Panc1 (cell line): ENCODE results near the gene ITSN2.

ENCODE experiments used
- CTCF ChIP-seq: fragments of 450-650 bp; IDR thresholded peaks from 2 replicates; pipeline ENCODE4 v1.5.1; 2017; ENCODE audit warnings: mild to moderate bottlenecking
- TF ChIP-seq, protein P1 (sequence below), 2 experiments: IDR thresholded peaks; 2 replicates each; pipeline ENCODE4 v1.6.1; 2011 to 2012; ENCODE audit warnings: low read depth in 2 of 2, control low read depth in 1 of 2, low read length in 1 of 2, mild to moderate bottlenecking in 1 of 2, moderate library complexity in 1 of 2; ENCODE audit not compliant: insufficient read depth in 1 of 2

GRCh38 chr2:24359129-24360049 is 947 bp downstream of the ITSN2 start:
- no peak for TF ChIP-seq CTCF
- TF ChIP-seq, protein P1, sequence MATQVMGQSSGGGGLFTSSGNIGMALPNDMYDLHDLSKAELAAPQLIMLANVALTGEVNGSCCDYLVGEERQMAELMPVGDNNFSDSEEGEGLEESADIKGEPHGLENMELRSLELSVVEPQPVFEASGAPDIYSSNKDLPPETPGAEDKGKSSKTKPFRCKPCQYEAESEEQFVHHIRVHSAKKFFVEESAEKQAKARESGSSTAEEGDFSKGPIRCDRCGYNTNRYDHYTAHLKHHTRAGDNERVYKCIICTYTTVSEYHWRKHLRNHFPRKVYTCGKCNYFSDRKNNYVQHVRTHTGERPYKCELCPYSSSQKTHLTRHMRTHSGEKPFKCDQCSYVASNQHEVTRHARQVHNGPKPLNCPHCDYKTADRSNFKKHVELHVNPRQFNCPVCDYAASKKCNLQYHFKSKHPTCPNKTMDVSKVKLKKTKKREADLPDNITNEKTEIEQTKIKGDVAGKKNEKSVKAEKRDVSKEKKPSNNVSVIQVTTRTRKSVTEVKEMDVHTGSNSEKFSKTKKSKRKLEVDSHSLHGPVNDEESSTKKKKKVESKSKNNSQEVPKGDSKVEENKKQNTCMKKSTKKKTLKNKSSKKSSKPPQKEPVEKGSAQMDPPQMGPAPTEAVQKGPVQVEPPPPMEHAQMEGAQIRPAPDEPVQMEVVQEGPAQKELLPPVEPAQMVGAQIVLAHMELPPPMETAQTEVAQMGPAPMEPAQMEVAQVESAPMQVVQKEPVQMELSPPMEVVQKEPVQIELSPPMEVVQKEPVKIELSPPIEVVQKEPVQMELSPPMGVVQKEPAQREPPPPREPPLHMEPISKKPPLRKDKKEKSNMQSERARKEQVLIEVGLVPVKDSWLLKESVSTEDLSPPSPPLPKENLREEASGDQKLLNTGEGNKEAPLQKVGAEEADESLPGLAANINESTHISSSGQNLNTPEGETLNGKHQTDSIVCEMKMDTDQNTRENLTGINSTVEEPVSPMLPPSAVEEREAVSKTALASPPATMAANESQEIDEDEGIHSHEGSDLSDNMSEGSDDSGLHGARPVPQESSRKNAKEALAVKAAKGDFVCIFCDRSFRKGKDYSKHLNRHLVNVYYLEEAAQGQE (IDR thresholded peaks at IDR 0.05; ENCODE audit: insufficient read depth in 1 of 2, low read depth in 2 of 2, low read length in 1 of 2), result no peak
